ENCODE measurements around the gene MTIF3.

Gene MTIF3

GRCh38 chr13:27476943-27477703, 26.8 kb upstream of the MTIF3 start:
- no peak overlapping the region for H3K27ac ChIP-seq
- peak; percentile 66 for DNase-seq (ENCODE audit: low spot score)
- ChIA-PET POLR2A (ENCODE audit: low non-redundant PET) (no interaction called here), CTCF (interaction anchor here (0.7 kb wide), 2 partner anchors 23 to 56 kb away, joined by 3 to 4 read pairs; no protein-coding TSS in a partner anchor)
- TF ChIP-seq CTCF (conservative IDR thresholded peaks at IDR 0.05; ENCODE audit: low read depth): no peak

GRCh38 chr13:27474751-27475268, 24.4 kb upstream of the MTIF3 start:
- ChIA-PET CTCF (no interaction called here), POLR2A (ENCODE audit: low non-redundant PET) (no interaction called here)
- no peak overlapping the region for H3K27ac ChIP-seq
- TF ChIP-seq CTCF (conservative IDR thresholded peaks at IDR 0.05; ENCODE audit: low read depth): no peak
- DNase-seq (ENCODE audit: low spot score): no peak

DNA sequence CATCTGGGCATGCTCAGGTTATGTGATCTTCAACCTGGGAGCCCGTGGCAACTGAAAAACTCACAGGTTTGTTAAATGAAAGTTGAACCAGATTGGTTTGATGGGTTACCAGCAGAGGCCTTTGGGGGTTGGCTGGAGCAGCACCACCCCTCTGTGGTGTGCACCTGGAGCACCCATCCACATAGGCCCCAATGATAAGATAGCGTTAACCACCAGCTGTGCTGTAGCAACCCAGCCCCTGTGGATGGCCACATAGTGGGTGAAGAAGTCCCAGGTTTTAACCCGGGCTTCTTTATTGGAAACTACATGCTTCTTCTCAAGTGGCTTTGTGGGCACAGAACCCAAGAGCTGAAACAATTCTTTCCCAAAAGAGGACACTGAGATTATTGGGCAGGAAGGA, 22.6 kb upstream of the MTIF3 start:
- no peak for DNase-seq (ENCODE audit: low spot score)
- ChIA-PET POLR2A (ENCODE audit: low non-redundant PET) (no interaction called here), CTCF (interaction anchor here (0.7 kb wide), 1 partner anchor 28 kb away, joined by 3 read pairs; no protein-coding TSS in a partner anchor)
- no peak overlapping the region for H3K27ac ChIP-seq
- no peak for TF ChIP-seq CTCF (conservative IDR thresholded peaks at IDR 0.05; ENCODE audit: low read depth)

GRCh38 chr13:27472441-27472840, 22.1 kb upstream of the MTIF3 start:
- no peak for TF ChIP-seq CTCF (conservative IDR thresholded peaks at IDR 0.05; ENCODE audit: low read depth)
- CTCF ChIA-PET: interaction anchor here (0.7 kb wide), 1 partner anchor 27 kb away, joined by 3 read pairs; no protein-coding TSS in a partner anchor
- POLR2A ChIA-PET (ENCODE audit: low non-redundant PET): no interaction called here
- no peak for DNase-seq (ENCODE audit: low spot score)
- no peak overlapping the region for H3K27ac ChIP-seq

DNA sequence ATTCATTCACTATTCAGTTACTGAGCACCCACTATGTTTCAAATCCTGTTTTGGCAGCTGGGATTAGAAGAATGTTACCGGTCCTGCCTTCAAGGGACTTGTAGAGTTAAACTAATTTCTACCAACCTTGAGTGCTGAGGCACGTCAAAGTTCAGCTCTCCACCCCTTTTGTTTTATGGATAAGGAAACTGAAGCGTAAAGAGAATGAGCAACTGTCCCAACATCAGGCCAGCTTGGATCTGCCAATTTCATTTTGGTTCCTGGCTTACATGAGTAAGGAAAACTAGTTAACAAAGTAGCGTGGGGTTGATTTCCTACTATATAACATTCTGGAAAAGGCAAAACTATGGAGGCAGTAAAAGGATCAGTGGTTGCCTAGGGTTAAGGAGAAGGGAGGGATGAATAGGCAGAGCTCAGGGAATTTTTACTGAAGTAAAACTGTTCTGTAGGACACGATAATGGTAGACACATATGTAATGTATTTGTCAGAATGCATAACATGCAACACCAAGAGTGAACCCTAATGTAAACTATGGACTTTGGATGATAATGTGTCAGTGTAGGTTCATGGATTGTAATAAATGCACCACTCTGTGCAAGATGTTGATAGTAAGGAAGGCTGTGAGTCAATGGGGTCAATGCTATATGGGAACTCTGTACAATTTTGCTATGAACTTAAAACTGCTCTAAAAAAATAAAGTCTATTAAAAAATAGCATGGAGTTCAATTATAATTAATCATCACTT, 19.9 kb upstream of the MTIF3 start:
- CTCF ChIA-PET: no interaction called here
- POLR2A ChIA-PET (ENCODE audit: low non-redundant PET): no interaction called here
- H3K27ac ChIP-seq: no peak overlapping the region
- no peak for DNase-seq (ENCODE audit: low spot score)
- no peak for TF ChIP-seq CTCF (conservative IDR thresholded peaks at IDR 0.05; ENCODE audit: low read depth)

- no peak for TF ChIP-seq CTCF (conservative IDR thresholded peaks at IDR 0.05; ENCODE audit: low read depth)
- H3K27ac ChIP-seq: no peak overlapping the region
- POLR2A ChIA-PET (ENCODE audit: low non-redundant PET): no interaction called here
- CTCF ChIA-PET: interaction anchor here (0.8 kb wide), 1 partner anchor 71 kb away, joined by 4 read pairs; no protein-coding TSS in a partner anchor
- DNase-seq (ENCODE audit: low spot score): no peak
Measured at GRCh38 chr13:27466513-27466912, 16.1 kb upstream of the MTIF3 start.
